OCI-LY3 (cell line): ENCODE data around the gene GLYATL3.
A peak's percentile ranks its signal among the peaks of the same experiment; 100 is the strongest.

Experiments used
- CTCF ChIP-seq: fragments of 200-600, 300-600 bp; sonication (generic); IDR thresholded peaks from 2 replicates; pipeline ENCODE4 v1.5.1; 2014; ENCODE audit warnings: antibody characterized with exemption, low read length, low read depth
- EZH2phosphoT487 ChIP-seq: fragments of 200-600 bp; shearing (Covaris generic); IDR thresholded peaks from 2 replicates; pipeline ENCODE4 v1.6.1; 2018; ENCODE audit warnings: antibody characterized with exemption, mixed run types, low read depth

DNA sequence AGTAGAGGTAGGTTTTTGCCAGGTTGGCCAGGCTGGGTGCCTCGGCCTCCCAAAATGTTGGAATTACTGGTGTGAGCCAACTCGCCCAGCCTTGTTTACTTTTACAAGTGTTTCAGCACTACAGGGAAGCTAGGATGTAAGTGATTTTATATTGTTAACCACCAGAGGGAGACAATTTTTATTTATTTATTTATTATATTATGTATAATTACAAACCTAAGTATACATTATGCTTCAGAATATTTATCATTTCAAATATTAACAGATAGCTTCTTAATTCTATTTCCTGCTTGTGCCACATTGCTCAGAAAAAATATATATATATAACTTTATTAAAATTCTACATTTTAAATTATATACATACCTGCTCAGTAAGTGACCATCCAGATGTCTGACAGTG, 46.5 kb upstream of the GLYATL3 start:
- peak; percentile 23; the same call in 1 of the 2 replicates for TF ChIP-seq CTCF
- TF ChIP-seq EZH2phosphoT487, result no peak
